ENCODE results near the gene ERBB4. TPM values are rescaled to one million over a fixed set of nuclear protein-coding genes. Genes with fewer than 3 reads are reported as not detected.

The ERBB4 gene
- total RNA-seq, 1 donor from 2014 or later, result 9.9 TPM

GRCh38 chr2:212098966-212099365 is 439.6 kb downstream of the ERBB4 start:
- H3K4me3 ChIP-seq (ENCODE audit: low read length in 3 of 3), result no peak overlapping the region
- H3K9ac ChIP-seq (ENCODE audit: low read depth in 1 of 3, low read length in 3 of 3), result no peak overlapping the region
- no peak overlapping the region for H3K27ac ChIP-seq (ENCODE audit: low read depth, low read length)
- no peaks in the 10 kb centered on the region for H3K36me3 ChIP-seq (ENCODE audit: control insufficient read depth in 3 of 3, insufficient read depth in 3 of 3, low read length in 3 of 3)
- H3K27me3 ChIP-seq (ENCODE audit: control insufficient read depth in 3 of 3, insufficient read depth in 3 of 3, low read length in 3 of 3), result no peaks in the 10 kb centered on the region
- no peaks in the 10 kb centered on the region for H3K4me1 ChIP-seq (ENCODE audit: control insufficient read depth in 3 of 3, insufficient read depth in 3 of 3, low read length in 3 of 3)
- no peaks in the 10 kb centered on the region for H3K9me3 ChIP-seq (ENCODE audit: control insufficient read depth in 3 of 3, low read length in 3 of 3)

GRCh38 chr2:212097001-212097400 is 441.6 kb downstream of the ERBB4 start:
- Histone ChIP-seq H3K9me3 (ENCODE audit: control insufficient read depth in 3 of 3, low read length in 3 of 3) (no peaks in the 10 kb centered on the region), H3K9ac (ENCODE audit: low read depth in 1 of 3, low read length in 3 of 3) (no peak overlapping the region), H3K4me1 (ENCODE audit: control insufficient read depth in 3 of 3, insufficient read depth in 3 of 3, low read length in 3 of 3) (no peaks in the 10 kb centered on the region), H3K27me3 (ENCODE audit: control insufficient read depth in 3 of 3, insufficient read depth in 3 of 3, low read length in 3 of 3) (no peaks in the 10 kb centered on the region), H3K36me3 (ENCODE audit: control insufficient read depth in 3 of 3, insufficient read depth in 3 of 3, low read length in 3 of 3) (no peaks in the 10 kb centered on the region), H3K27ac (ENCODE audit: low read depth, low read length) (no peak overlapping the region), H3K4me3 (ENCODE audit: low read length in 3 of 3) (no peak overlapping the region)

- Histone ChIP-seq H3K36me3 (ENCODE audit: control insufficient read depth in 3 of 3, insufficient read depth in 3 of 3, low read length in 3 of 3) (no peaks in the 10 kb centered on the region), H3K9ac (ENCODE audit: low read depth in 1 of 3, low read length in 3 of 3) (no peak overlapping the region), H3K4me1 (ENCODE audit: control insufficient read depth in 3 of 3, insufficient read depth in 3 of 3, low read length in 3 of 3) (no peaks in the 10 kb centered on the region), H3K27me3 (ENCODE audit: control insufficient read depth in 3 of 3, insufficient read depth in 3 of 3, low read length in 3 of 3) (no peaks in the 10 kb centered on the region), H3K27ac (ENCODE audit: low read depth, low read length) (no peak overlapping the region), H3K4me3 (ENCODE audit: low read length in 3 of 3) (no peak overlapping the region), H3K9me3 (ENCODE audit: control insufficient read depth in 3 of 3, low read length in 3 of 3) (no peaks in the 10 kb centered on the region)
Observed at GRCh38 chr2:212089873-212090272, 448.7 kb downstream of the ERBB4 start.

- Histone ChIP-seq H3K27ac (ENCODE audit: low read depth, low read length) (no peak overlapping the region), H3K4me1 (ENCODE audit: control insufficient read depth in 3 of 3, insufficient read depth in 3 of 3, low read length in 3 of 3) (no peaks in the 10 kb centered on the region), H3K9me3 (ENCODE audit: control insufficient read depth in 3 of 3, low read length in 3 of 3) (no peaks in the 10 kb centered on the region), H3K36me3 (ENCODE audit: control insufficient read depth in 3 of 3, insufficient read depth in 3 of 3, low read length in 3 of 3) (no peaks in the 10 kb centered on the region), H3K4me3 (ENCODE audit: low read length in 3 of 3) (no peak overlapping the region), H3K27me3 (ENCODE audit: control insufficient read depth in 3 of 3, insufficient read depth in 3 of 3, low read length in 3 of 3) (no peaks in the 10 kb centered on the region), H3K9ac (ENCODE audit: low read depth in 1 of 3, low read length in 3 of 3) (no peak overlapping the region)
Observed at GRCh38 chr2:212088353-212088752, 450.2 kb downstream of the ERBB4 start.

- no peaks in the 10 kb centered on the region for H3K4me1 ChIP-seq (ENCODE audit: control insufficient read depth in 3 of 3, insufficient read depth in 3 of 3, low read length in 3 of 3)
- H3K36me3 ChIP-seq (ENCODE audit: control insufficient read depth in 3 of 3, insufficient read depth in 3 of 3, low read length in 3 of 3), result no peaks in the 10 kb centered on the region
- H3K4me3 ChIP-seq (ENCODE audit: low read length in 3 of 3), result no peak overlapping the region
- H3K27me3 ChIP-seq (ENCODE audit: control insufficient read depth in 3 of 3, insufficient read depth in 3 of 3, low read length in 3 of 3), result no peaks in the 10 kb centered on the region
- H3K27ac ChIP-seq (ENCODE audit: low read depth, low read length), result no peak overlapping the region
- H3K9ac ChIP-seq (ENCODE audit: low read depth in 1 of 3, low read length in 3 of 3), result no peak overlapping the region
- no peaks in the 10 kb centered on the region for H3K9me3 ChIP-seq (ENCODE audit: control insufficient read depth in 3 of 3, low read length in 3 of 3)
Observed at GRCh38 chr2:212083492-212083891, 455.1 kb downstream of the ERBB4 start.

- H3K4me3 ChIP-seq (ENCODE audit: low read length in 3 of 3), result no peak overlapping the region
- H3K4me1 ChIP-seq (ENCODE audit: control insufficient read depth in 3 of 3, insufficient read depth in 3 of 3, low read length in 3 of 3), result no peaks in the 10 kb centered on the region
- H3K9ac ChIP-seq (ENCODE audit: low read depth in 1 of 3, low read length in 3 of 3), result no peak overlapping the region
- H3K9me3 ChIP-seq (ENCODE audit: control insufficient read depth in 3 of 3, low read length in 3 of 3), result no peaks in the 10 kb centered on the region
- H3K27me3 ChIP-seq (ENCODE audit: control insufficient read depth in 3 of 3, insufficient read depth in 3 of 3, low read length in 3 of 3), result no peaks in the 10 kb centered on the region
- H3K27ac ChIP-seq (ENCODE audit: low read depth, low read length), result no peak overlapping the region
- no peaks in the 10 kb centered on the region for H3K36me3 ChIP-seq (ENCODE audit: control insufficient read depth in 3 of 3, insufficient read depth in 3 of 3, low read length in 3 of 3)
Observed at GRCh38 chr2:212078103-212078502, 460.5 kb downstream of the ERBB4 start.

- no peak overlapping the region for H3K27ac ChIP-seq (ENCODE audit: low read depth, low read length)
- no peaks in the 10 kb centered on the region for H3K27me3 ChIP-seq (ENCODE audit: control insufficient read depth in 3 of 3, insufficient read depth in 3 of 3, low read length in 3 of 3)
- no peaks in the 10 kb centered on the region for H3K4me1 ChIP-seq (ENCODE audit: control insufficient read depth in 3 of 3, insufficient read depth in 3 of 3, low read length in 3 of 3)
- H3K36me3 ChIP-seq (ENCODE audit: control insufficient read depth in 3 of 3, insufficient read depth in 3 of 3, low read length in 3 of 3), result no peaks in the 10 kb centered on the region
- no peak overlapping the region for H3K4me3 ChIP-seq (ENCODE audit: low read length in 3 of 3)
- H3K9me3 ChIP-seq (ENCODE audit: control insufficient read depth in 3 of 3, low read length in 3 of 3), result no peaks in the 10 kb centered on the region
- H3K9ac ChIP-seq (ENCODE audit: low read depth in 1 of 3, low read length in 3 of 3), result no peak overlapping the region
Observed at GRCh38 chr2:212076456-212076855, 462.1 kb downstream of the ERBB4 start.

- H3K9me3 ChIP-seq (ENCODE audit: control insufficient read depth in 3 of 3, low read length in 3 of 3), result no peaks in the 10 kb centered on the region
- H3K27me3 ChIP-seq (ENCODE audit: control insufficient read depth in 3 of 3, insufficient read depth in 3 of 3, low read length in 3 of 3), result no peaks in the 10 kb centered on the region
- H3K36me3 ChIP-seq (ENCODE audit: control insufficient read depth in 3 of 3, insufficient read depth in 3 of 3, low read length in 3 of 3), result no peaks in the 10 kb centered on the region
- no peaks in the 10 kb centered on the region for H3K4me1 ChIP-seq (ENCODE audit: control insufficient read depth in 3 of 3, insufficient read depth in 3 of 3, low read length in 3 of 3)
- no peak overlapping the region for H3K27ac ChIP-seq (ENCODE audit: low read depth, low read length)
- H3K9ac ChIP-seq (ENCODE audit: low read depth in 1 of 3, low read length in 3 of 3), result no peak overlapping the region
- H3K4me3 ChIP-seq (ENCODE audit: low read length in 3 of 3), result no peak overlapping the region
Observed at GRCh38 chr2:212073360-212073759, 465.2 kb downstream of the ERBB4 start.

- no peaks in the 10 kb centered on the region for H3K9me3 ChIP-seq (ENCODE audit: control insufficient read depth in 3 of 3, low read length in 3 of 3)
- H3K36me3 ChIP-seq (ENCODE audit: control insufficient read depth in 3 of 3, insufficient read depth in 3 of 3, low read length in 3 of 3), result no peaks in the 10 kb centered on the region
- no peaks in the 10 kb centered on the region for H3K4me1 ChIP-seq (ENCODE audit: control insufficient read depth in 3 of 3, insufficient read depth in 3 of 3, low read length in 3 of 3)
- no peak overlapping the region for H3K27ac ChIP-seq (ENCODE audit: low read depth, low read length)
- H3K27me3 ChIP-seq (ENCODE audit: control insufficient read depth in 3 of 3, insufficient read depth in 3 of 3, low read length in 3 of 3), result no peaks in the 10 kb centered on the region
- H3K4me3 ChIP-seq (ENCODE audit: low read length in 3 of 3), result no peak overlapping the region
- H3K9ac ChIP-seq (ENCODE audit: low read depth in 1 of 3, low read length in 3 of 3), result no peak overlapping the region
Observed at GRCh38 chr2:212066546-212066945, 472.1 kb downstream of the ERBB4 start.

GRCh38 chr2:212064318-212064717 is 474.3 kb downstream of the ERBB4 start:
- Histone ChIP-seq H3K27me3 (ENCODE audit: control insufficient read depth in 3 of 3, insufficient read depth in 3 of 3, low read length in 3 of 3) (no peaks in the 10 kb centered on the region), H3K9me3 (ENCODE audit: control insufficient read depth in 3 of 3, low read length in 3 of 3) (no peaks in the 10 kb centered on the region), H3K36me3 (ENCODE audit: control insufficient read depth in 3 of 3, insufficient read depth in 3 of 3, low read length in 3 of 3) (no peaks in the 10 kb centered on the region), H3K4me3 (ENCODE audit: low read length in 3 of 3) (no peak overlapping the region), H3K9ac (ENCODE audit: low read depth in 1 of 3, low read length in 3 of 3) (no peak overlapping the region), H3K4me1 (ENCODE audit: control insufficient read depth in 3 of 3, insufficient read depth in 3 of 3, low read length in 3 of 3) (no peaks in the 10 kb centered on the region), H3K27ac (ENCODE audit: low read depth, low read length) (no peak overlapping the region)

Data from skeletal muscle tissue (tissue), 4 donors.